Astrocyte of the cerebellum (primary cell): ENCODE measurements around the gene CCDC106.

Source experiments
- DNase-seq: peaks from one replicate; pipeline ENCODE4 v3.0.0-alpha.2; 2011; ENCODE audit warnings: low read depth
- H3K4me3 ChIP-seq: 2 replicates; pipeline ENCODE4 v1.5.1; 2011; ENCODE audit warnings: mild to moderate bottlenecking, low read depth, low read length, moderate library complexity
- CTCF ChIP-seq: IDR thresholded peaks from 2 replicates; pipeline ENCODE4 v1.5.1; 2012; ENCODE audit warnings: low read length, low read depth, moderate library complexity, mild to moderate bottlenecking; ENCODE audit errors: missing control alignments
- in situ Hi-C: cut with HindIII; loops from 2 replicates; pipeline ENCODE4 v1.10.0; 2017; ENCODE audit warnings: low sequenced_read_pairs

The CCDC106 gene

GRCh38 chr19:55613396-55613795, 34.6 kb upstream of the CCDC106 start:
- DNase-seq = no peak
- in situ Hi-C loops = loop anchor here (25.0 kb wide), 1 partner anchor 1151 kb away; the partner anchor contains the start of genes CDC42EP5 and LENG9
- no peak overlapping the region for H3K4me3 ChIP-seq
- TF ChIP-seq CTCF = no peak

- in situ Hi-C loops = loop anchor here (25.0 kb wide), 1 partner anchor 1152 kb away; the partner anchor contains the start of genes CDC42EP5 and LENG9
- no peak overlapping the region for H3K4me3 ChIP-seq
- TF ChIP-seq CTCF = no peak
- DNase-seq = no peak
Observed at GRCh38 chr19:55613930-55614710, 33.9 kb upstream of the CCDC106 start.

GRCh38 chr19:55614711-55615542, 33.1 kb upstream of the CCDC106 start:
- no peak for TF ChIP-seq CTCF
- DNase-seq = no peak
- H3K4me3 ChIP-seq = no peak overlapping the region
- in situ Hi-C loops = loop anchor here (25.0 kb wide), 1 partner anchor 1153 kb away; the partner anchor contains the start of genes CDC42EP5 and LENG9

GRCh38 chr19:55615543-55616394, 32.2 kb upstream of the CCDC106 start:
- no peak for DNase-seq
- in situ Hi-C loops = loop anchor here (25.0 kb wide), 1 partner anchor 1153 kb away; the partner anchor contains the start of genes CDC42EP5 and LENG9

GRCh38 chr19:55616395-55616875, 31.6 kb upstream of the CCDC106 start:
- no peak for TF ChIP-seq CTCF
- in situ Hi-C loops = loop anchor here (25.0 kb wide), 1 partner anchor 1154 kb away; the partner anchor contains the start of genes CDC42EP5 and LENG9
- DNase-seq = no peak
- no peak overlapping the region for H3K4me3 ChIP-seq

More at GRCh38 chr19:55615543-55616394, 32.2 kb upstream of the CCDC106 start:
- TF ChIP-seq CTCF = no peak
- no peak overlapping the region for H3K4me3 ChIP-seq

- no peak for TF ChIP-seq CTCF
- no peak overlapping the region for H3K4me3 ChIP-seq
- in situ Hi-C loops = loop anchor here (25.0 kb wide), 1 partner anchor 1155 kb away; the partner anchor contains the start of genes CDC42EP5 and LENG9
- DNase-seq = no peak
Observed at GRCh38 chr19:55617426-55617825, 30.6 kb upstream of the CCDC106 start.
